HT1080 (cell line): ENCODE results near the gene RMND5B. TPM values are rescaled to one million over a fixed set of nuclear protein-coding genes. Genes with fewer than 3 reads are reported as not detected.
"Not testable (repeated sequence)": the region's sequence is repeated elsewhere in the genome, so short reads cannot be mapped to it uniquely, and the experiment has no call there.

ENCODE experiments used
- DNase-seq: peaks from one replicate; pipeline ENCODE4 v3.0.0-alpha.2; 2015; ENCODE audit warnings: low read depth
- polyA plus RNA-seq, 2 experiments: library from polyadenylated mRNA; depleted of rRNA; stranded (reverse); fragments of >200 nt; gene quantifications; 2 replicates each; pipeline ENCODE4 v1.2.3, GENCODE V29; 2015
- total RNA-seq: library from RNA; depleted of rRNA; stranded (reverse); fragments of >200 nt; shearing (Covaris generic); gene quantifications from 2 replicates; pipeline ENCODE4 v1.2.3, GENCODE V29; 2014; rRNA removed

The RMND5B gene
- 23.0 and 24.4 TPM in 2 replicates for total RNA-seq
- 23.3 and 26.1 TPM in 2 replicates for polyA plus RNA-seq (2015; cell fraction: cytosol; rRNA removed)
- 27.4 and 33.2 TPM in 2 replicates for polyA plus RNA-seq (2015; cell fraction: nucleus; rRNA removed)

- DNase-seq: peak; percentile 67
Measured at GRCh38 chr5:178130576-178131445, at the start of gene RMND5B. Gene RMND5B, plus strand, starts transcription at chr5:178131014. Its CDS starts 7,106 bp downstream, at chr5:178138120.

- no peak for DNase-seq
Measured at GRCh38 chr5:178081571-178082243, 49.1 kb upstream of the RMND5B start.

GRCh38 chr5:178083922-178084321 is 46.9 kb upstream of the RMND5B start:
- DNase-seq: no peak

GRCh38 chr5:178085316-178085715 is 45.5 kb upstream of the RMND5B start:
- DNase-seq: no peak

GRCh38 chr5:178086266-178086665 is 44.5 kb upstream of the RMND5B start:
- DNase-seq: no peak

- DNase-seq: not testable (repeated sequence)
Measured at GRCh38 chr5:178087199-178087598, 43.6 kb upstream of the RMND5B start.

GRCh38 chr5:178090856-178091255 is 40.0 kb upstream of the RMND5B start:
- DNase-seq: no peak

- DNase-seq: no peak
Measured at GRCh38 chr5:178093134-178093533, 37.7 kb upstream of the RMND5B start.

- no peak for DNase-seq
Measured at GRCh38 chr5:178094345-178094744, 36.5 kb upstream of the RMND5B start.

GRCh38 chr5:178098685-178099084 is 32.1 kb upstream of the RMND5B start:
- no peak for DNase-seq

GRCh38 chr5:178103612-178104011 is 27.2 kb upstream of the RMND5B start:
- DNase-seq: no peak

GRCh38 chr5:178104492-178104891 is 26.3 kb upstream of the RMND5B start:
- no peak for DNase-seq

GRCh38 chr5:178106086-178106485 is 24.7 kb upstream of the RMND5B start:
- DNase-seq: no peak

GRCh38 chr5:178106556-178107239 is 24.1 kb upstream of the RMND5B start:
- DNase-seq: no peak

GRCh38 chr5:178107756-178108310 is 23.0 kb upstream of the RMND5B start:
- no peak for DNase-seq

GRCh38 chr5:178108446-178108845 is 22.4 kb upstream of the RMND5B start:
- DNase-seq: no peak

- DNase-seq: no peak
Measured at GRCh38 chr5:178108966-178109365, 21.8 kb upstream of the RMND5B start.

GRCh38 chr5:178110511-178110910 is 20.3 kb upstream of the RMND5B start:
- no peak for DNase-seq

- DNase-seq: no peak
Measured at GRCh38 chr5:178111925-178112324, 18.9 kb upstream of the RMND5B start.

GRCh38 chr5:178112545-178112944 is 18.3 kb upstream of the RMND5B start:
- DNase-seq: no peak

GRCh38 chr5:178113141-178113787 is 17.6 kb upstream of the RMND5B start, which contains the start of gene N4BP3:
Gene N4BP3, plus strand, starts transcription at chr5:178113532. Its CDS starts 6,052 bp downstream, at chr5:178119584.
- DNase-seq: no peak
